ENCODE results near the gene FMN1.

FMN1 gene

DNA sequence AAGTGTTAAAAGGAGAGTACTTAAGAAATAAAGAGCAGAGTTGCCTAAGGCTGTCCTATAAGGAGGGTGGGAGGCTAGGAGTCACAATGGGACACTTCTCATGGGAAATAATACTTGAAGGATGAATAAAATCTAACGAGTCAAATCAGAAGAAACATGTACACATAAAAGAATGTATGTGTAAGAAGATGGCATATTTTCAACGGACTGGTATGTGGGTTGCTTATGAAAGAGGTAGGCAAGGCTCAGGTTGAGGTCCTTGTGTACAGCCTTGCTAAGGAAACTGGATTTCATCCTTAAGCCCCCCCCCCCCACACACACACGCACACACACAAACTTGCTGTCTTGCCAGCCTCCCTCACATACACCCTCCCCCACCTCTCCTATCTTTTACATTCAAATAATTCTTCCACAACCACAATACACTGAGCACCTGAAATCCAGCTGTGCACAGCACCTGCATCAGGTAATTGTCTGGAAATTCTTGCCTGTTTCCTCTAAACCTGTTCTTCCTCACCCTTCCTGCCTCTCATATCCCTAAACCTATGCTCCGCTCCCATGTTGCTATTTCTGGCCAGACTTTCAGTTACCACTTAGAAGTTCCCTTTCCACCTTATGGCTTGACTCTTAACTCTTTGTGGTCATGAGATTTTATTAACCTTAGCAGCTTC, 79.2 kb downstream of the FMN1 start:
- peak; percentile 59 for DNase-seq

DNA sequence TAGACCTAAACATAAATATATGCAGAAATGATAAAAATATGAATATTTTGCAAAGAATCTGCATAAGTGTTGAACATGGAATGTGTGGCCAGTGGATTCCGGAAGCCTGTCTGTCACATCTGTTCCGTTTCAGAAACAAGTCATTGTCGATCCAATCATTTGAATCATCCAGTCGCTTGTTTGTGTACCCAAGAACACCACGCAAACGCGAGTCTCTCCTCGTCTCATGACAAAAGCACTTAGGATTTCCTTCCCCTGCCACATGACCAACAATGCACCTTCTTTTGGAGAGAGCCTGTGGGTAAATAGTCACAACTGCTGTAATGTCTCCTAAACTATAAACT, 80.2 kb downstream of the FMN1 start:
- no peak for DNase-seq

DNA sequence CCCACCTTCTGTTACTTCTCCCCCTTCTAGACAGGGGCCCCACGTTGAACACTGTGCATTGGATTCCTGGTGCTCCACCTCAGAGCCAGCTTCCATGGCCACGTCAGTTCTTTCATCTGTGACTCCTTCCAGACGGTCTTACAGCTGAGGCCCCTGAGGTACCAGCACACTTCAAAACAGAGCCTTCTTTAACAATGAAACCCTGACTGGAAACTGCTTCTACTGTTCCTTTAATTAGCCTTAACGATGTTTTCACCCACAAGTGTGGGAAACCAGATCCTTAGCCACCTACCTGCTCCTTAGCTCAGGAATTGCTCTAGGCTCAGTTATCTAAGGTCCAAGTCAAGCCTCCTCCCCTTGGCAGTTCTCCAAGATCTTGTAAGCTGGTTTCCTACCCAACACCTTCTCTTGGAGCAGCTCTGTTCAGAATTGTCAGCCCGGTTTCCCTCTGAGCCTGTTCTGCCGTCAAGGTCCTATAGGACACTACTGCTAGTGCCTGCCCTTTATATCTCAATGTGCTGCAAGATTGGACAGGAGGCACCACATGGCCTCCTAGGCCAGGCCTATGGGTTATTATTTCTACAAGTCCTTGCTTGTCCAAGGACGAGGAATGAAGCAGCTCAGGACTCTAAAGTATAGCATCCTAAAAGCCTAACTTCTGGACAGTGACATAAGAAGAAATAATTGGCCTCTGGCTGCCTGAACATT, 80.7 kb downstream of the FMN1 start:
- DNase-seq: peak; percentile 53

DNA sequence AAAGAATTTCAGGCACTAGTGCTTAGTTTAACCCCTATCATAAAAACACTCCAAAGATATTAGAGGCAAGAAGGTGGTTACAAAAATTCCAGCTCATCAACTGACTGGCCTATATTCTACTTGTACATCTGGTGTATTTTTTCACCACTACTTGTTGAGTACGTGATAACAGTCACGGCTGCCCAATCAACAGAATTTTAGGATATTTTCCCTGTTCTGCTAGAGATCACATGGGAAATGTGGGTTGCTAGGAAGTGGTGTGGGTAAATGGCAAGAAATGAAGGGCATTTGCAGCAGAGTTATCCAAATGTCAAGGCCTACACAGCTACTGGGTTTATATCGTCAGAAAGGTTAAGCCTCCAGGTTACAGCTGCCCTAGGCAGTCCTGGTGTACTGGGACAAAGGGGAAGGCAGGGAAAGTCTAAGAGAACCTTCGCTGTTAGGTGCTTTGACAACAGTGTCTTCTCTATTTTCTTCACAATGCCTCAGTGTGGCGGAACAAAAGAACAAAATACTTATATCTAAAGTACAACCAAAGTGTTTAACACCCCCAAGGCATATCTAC, 81.9 kb downstream of the FMN1 start:
- no peak for DNase-seq

DNA sequence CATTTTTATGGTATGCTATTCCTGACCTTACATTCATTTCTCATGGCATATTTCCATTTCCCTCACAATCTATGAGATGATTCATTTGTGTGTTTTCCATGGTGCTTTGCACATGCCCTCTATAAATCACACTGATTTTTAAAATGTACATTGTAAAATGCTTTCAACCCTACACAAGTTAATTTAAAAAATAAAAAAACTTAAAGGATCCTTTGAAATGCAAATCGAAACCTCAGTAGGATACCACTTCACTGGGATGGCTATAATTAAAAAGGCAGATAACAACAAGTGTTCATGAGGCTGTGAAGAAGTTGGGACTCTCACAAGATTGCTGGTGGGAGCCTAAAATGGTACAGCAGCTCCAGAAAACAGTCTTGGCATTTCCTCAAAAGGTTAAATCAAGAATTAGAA, 83.5 kb downstream of the FMN1 start:
- DNase-seq: peak; percentile 78

DNA sequence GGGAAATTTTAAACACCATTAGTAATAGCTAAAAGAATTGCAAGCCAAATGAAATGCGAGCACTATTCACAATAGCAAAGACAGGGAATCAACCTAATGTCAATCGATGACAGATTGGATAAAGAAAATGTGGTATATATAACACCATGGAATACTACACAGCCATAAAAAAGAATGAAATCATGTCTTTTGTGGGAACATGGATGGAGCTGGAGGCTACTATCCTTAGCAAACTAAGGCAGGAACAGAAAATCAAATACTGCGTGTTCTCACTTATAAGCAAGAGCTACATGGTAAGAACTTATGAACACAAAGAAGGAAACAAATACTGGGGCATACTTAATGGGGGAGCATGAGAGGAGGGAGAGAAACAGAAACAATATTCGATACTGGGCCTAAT, 85.2 kb downstream of the FMN1 start:
- no peak for DNase-seq

DNA sequence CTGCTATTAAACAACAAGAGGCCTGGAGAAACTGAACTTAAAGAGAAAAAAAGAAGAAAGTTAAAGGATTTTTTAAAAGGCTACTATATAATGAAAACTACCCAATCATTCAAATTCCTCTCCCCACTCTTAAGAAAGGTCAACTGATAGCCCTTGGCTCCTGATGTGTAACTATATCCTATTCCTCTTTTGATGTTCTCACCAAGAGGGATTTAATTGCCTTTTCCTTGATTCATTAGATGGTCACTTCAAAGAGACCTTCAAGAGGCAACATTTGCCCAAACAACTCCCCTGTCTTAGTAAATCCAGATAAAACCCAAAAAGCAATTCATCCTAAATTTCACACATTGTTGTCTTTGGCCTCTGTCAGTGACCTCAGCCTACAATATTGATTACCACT, 86.0 kb downstream of the FMN1 start:
- DNase-seq: no peak

DNA sequence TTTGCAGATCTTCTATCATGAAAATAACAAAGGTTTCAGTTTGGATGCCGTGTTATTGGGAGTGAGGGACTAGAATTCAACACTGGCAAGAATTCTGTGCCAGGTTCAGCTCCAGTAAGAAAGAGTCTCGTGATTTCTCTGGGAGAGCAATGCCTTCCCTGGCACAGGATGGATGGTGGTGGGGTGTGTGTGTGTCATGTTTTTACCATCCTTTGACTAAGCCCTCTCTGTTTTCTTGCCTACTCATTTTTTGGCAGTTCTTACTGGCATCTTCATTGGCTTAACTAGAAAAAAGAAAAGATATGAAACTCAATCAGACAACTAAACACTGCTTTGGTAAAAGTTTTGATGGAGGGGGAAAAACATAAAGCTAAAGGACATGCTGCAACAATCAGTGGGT, 86.6 kb downstream of the FMN1 start:
- no peak for DNase-seq

DNA sequence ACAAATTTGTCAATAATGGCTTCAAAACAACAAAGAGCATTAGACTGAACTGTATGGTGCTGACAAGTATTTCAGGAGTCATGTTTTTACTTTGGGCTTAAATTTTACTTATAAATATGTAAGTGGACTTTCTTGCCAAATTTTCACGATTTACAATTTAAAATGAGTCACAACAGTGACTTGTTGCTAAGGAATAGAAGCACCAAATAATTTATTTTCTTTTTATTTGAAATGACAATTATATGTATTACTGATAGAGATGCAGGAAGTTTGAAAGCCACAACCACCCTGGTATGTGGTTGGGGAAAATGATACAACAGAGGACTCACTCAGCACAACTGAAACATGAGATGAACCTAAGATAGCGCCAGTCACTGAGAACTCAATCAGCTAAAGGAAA, 90.3 kb downstream of the FMN1 start:
- no peak for DNase-seq

DNA sequence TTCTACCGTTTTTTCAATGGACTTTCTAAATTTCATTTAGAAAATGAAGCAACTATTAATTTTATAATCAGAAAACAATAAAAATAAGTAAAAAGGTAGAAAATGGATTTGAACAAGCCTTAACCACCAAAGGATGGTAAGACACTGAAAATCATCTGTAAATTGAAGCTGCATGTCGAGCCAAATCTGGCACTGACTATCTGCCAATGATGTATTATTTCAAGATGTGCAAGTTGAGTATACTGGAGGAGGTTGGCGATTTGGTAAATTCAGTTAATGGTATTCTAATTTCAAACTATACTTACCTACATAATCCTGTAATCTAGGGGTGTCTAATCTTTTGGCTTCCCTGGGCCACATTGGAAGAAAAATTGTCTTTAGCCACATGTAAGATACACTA, 93.5 kb downstream of the FMN1 start:
- DNase-seq: no peak

DNA sequence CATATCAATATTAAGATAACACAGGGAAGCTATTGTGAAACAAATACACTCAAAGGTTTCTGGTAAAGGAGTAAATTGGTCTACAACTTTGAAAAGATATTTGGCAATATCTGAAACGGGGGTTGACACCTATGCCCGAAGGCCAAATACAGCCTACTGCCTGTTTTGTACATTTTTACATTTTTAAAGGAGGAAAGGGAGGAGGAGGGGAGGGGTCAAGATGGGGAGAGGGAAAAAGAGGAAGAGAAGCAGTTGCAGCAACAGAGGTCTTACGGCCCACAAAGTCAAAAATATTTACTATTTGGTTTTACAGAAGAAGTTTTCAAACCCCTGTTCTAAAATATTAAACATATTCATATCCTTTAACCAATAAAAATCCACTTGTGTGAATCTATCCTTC, 94.2 kb downstream of the FMN1 start:
- DNase-seq: no peak

DNA sequence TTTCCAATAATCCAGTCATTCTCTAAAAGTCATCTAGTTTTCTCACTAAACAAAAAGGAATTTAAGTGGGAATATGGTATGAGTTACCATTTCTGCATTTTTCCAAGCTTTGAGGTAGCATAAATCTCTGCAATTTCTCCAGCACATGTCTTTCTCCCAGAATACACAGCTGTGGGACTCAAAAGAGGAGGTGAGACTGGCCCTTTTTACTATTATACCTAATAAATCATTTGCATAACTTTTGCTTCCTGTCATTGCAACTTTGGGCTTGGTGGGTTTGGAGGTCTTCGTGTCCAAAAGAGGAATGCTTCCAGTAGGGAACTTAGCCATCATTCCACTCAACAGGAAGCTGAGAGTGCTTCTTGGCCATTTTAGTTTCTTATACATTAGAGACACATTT, 94.8 kb downstream of the FMN1 start:
- no peak for DNase-seq

DNA sequence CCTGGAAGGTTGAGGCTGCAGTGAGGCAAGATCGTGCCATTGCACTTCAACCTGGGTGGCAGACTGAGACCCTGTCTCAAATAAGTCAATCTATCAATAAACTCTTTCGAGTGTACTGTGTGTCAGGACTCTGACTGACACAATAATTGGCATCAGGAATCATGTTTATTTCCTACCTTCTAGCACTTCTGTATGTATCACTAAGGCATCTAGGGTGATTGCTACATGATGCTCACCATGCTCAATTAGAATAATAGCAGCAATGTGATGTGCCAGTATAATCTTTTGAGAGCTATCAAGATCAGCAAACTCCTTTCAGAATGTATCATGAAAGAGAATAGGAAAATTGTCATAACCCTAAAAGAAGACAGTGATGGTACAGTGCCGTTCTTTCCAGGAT, 95.3 kb downstream of the FMN1 start:
- DNase-seq: no peak

DNA sequence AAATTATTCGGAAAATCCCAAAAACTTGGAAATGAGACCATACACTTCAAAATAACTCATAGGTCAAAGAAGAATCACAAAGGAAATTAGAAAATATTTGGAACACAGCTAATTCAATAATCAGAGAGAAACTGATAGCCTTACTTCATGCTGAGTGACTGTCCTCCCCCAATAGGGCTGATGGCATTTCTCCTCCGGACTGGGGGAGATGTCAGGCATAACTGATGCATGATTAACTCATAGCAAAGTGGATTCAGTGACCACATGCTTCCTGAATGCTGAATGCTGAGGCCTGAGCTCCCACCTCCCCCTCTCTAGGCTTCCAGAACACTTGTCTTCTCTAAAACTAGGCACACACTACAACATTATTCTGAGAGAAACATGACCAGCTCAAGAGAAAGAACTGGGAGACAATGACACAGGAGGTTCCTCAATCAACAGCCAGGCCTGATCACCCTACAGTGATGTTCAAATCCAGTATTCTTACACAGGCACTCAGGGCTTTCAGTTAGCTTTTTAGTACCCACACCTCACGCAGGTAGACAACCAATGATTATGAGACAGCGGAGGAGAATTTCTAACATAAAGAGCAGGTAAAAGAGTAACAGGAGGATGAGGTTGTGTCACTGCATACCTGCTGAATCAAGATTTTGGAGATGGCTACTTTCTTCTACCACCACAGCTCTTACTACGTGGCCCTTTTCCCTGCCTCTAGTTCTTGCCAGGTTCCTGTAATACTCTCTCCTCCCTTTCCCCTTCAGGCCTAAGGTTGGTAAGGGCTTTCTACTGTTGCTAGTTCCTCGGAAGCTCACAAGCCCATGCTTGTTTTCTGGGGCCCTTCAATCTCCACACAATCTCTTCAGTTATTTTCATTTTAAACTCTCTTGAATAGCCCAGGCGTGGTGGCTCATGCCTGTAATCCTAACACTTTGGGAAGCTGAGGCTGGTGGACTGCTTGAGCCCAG, 96.1 kb downstream of the FMN1 start:
- no peak for DNase-seq

DNA sequence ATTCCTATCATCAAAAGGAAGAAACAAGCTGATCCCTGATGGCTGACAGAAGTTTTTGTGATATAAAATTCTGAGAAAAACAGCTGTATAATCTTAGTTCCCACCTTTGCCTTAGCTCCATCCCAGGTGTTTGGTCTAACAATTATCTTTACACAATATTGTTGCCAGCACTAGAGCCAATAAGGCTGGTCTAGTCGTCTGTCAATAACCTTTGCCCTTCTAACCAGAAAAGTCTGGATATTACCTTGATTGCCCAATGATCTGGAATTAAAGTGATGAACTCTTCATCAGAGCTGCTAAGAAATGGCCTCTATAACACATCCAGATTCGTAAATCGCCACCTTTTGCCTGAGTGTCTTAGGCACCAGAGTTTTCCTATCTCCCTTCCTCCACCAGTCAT, 98.4 kb downstream of the FMN1 start:
- DNase-seq: no peak

DNA sequence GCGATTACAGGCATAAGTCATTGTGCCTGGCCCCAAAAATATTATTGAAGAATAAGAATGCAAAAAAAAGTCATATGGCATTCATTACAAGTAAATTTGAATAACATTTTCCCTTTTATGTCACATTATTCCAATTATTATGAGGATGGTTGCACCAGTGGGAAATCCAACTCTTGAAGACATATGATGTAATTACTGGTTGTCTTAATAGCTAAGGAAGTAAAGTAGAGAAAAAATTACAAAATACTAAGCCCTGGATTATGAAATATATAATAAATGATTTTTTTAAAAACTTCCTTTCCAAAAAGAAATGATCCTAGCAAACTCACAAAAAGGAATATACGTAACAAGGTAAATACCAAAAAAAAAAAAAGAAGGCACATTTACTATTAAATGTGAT, 98.9 kb downstream of the FMN1 start:
- DNase-seq: no peak

DNA sequence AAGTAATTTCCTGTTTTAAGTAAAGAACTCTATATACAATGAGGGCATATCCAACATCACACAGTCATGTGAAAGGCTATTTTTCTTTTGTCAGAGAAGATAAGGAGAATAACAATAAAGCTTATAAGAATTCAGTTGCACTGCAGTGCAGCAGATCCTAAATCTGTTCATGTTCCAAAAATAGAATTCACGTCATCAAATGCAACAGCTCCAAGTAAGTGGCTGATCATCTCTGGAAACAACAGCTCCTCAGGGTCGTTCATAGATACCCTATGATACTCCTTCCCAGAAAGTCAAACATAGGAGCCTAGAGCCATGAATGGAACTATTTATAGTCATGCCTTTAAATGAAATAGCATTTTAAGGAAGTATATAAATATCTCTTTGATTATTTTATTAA, 100.2 kb downstream of the FMN1 start:
- DNase-seq: no peak

DNA sequence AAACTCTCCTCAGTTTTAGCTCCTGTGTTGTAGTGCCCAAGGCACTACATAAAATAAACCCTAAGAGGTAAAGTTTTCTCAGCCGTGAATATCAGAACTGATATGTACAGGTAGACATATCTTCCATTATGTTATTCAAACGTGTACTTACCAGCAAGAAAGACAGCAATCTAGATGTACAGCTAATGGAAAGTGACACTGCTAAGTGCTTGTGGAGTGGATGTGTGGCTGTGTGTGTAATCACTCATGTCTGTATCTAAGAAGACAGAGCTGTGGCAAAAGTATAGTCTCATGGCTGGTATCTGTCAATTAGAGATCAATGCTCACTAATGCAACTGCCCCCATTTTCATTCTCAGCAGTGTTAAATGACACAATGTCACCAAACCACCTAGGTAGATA, 101.3 kb downstream of the FMN1 start:
- no peak for DNase-seq

DNA sequence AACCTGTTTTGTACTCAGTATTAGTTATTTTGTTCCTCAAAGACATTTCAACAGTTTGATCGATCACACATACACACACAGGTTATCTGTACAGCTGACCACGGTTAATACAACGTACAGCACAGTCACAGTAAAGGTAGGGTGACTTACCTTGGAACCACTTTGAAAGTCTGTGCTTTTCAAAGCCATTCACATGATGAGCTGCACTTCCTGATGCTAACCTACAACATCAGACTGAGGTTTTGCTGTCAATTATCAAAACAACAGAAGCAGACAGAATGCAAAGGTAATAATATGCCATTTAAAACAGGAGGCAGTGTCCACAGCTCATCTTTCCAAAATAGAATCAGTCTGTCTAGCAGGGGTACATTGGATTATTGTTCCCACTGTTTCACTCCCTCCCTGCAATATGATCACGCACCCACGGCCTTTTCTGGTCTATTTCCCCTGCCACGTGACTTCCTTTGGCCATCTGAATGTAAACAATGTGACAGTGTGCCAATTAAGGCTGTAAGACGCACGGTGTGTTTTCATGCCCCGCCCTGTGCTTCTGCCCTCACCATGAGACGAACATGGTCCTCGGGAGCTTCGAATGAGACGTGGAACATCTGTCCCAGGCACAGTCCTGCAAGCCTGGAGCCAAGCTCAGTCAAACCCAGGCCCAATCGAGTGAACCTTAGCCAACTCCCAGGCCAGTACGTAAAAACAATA, 102.4 kb downstream of the FMN1 start:
- DNase-seq: peak; percentile 94

DNA sequence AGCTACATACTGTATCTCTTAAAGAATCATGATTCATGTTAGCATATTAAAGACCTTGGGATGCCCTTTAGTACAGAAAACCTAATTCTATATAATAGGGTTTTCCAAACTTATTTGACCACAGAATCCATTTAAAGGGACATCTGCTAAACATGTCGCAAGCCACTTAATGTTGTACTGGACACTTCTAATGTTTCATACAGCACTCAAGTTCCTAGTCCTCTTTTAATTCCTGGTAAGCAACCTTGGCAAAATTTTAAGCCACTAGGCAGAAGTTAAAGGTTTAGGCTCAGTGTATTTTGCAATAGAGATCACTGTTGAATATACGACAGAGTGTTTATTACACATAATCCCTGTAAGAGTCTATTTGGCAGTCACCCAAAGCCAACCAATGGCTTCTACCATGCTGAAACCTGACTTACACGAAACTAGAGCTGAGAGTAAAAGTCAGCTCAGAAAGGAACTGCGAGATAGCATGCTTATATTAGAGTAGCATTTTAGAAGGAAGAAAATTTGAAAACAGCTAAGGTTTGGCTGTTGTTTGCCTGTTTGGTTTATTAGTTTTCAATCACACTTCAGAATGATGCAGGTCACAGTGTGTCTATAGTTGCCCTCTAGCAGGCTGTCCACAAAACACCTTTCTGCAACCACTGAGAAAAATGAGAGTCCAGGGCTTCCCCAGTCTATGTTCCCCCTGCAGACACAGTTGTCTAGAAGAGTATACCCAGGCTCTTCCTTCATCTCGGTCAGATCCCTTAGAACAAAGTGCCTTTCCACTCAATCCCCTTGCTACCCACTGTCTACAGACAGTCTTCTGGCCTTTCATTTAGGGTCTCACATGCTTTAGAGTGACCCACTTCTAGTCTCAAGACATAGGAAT, 104.4 kb downstream of the FMN1 start:
- DNase-seq: peak; percentile 76

DNA sequence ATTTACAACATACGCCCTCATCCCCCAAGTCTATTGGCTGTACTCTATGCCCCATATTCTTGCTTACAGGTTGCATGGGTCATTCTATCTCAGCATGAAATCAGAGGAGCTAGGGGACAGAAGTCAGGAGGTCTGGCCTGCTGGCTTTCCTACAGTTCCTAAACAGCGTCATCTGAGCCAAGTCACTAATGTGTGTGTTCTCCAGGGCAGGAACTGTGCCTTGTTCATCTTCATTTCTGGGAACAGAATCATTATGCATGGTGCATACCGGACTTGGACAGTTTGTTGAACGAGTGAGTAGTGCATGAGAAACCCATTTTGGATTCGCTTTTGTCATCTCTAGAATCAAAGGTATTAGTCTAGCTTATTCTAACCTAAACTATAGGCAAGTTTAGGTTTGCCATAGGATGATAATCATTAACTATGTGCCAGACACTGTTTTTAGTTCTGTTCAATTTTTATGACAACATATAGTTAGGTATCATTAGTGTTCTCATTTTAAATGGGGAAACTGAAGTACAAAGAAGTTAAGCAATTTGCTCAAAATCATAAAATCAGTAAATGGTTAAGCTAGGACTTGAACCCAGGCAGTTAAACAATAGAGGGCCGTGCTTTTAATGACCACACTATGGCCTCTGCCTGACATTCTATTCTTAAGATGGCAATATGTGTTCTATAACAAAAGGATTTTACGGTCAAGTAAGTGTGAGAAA, 105.2 kb downstream of the FMN1 start:
- no peak for DNase-seq

Data from NCI-H69 (cell line).